ENCODE results near the gene ABCC12.

ABCC12 gene

DNA sequence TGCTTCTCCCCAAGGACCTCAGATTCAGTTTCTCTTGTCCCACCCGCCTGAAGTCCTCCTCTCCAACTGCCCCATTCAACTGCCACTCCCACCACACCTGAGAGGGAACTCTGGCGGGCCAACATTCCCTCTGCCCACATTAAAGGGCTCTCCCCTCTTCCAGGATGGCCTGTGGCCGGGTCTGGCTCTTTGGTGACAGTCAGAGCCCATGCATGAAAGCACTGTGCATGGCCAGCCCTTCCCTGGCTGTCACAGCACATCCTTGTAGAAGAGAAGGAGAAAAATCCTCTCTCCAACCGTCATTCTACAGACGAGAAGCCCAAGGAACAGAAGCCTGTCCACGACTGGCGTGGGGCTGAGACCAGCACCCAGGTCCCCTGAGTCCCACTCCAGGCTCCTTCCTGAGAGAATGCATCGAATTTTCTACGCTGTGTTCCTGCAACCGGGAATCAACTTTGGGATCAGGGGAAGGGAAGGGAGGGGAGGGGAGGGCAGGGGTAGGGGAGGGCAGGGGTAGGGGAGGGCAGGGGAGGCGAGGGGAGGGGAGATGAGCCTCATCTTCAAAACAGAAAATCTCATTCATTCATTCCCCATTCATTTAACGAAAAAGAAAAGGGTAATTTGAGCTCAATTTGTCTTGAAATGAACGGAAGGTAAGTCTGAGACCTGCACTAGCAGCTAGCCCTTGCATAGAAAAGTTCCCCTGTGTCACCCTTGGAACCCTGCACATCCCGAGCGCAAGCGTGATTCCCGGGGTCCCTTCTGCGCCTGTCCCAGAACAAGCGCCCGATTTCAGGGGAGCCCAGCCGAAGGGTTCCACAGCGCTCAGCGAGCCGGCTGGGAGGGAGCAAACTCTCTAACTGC lies at the start of gene ABCC12:
ABCC12 (minus strand) TSS at position 68 of the 864 bp plus-strand sequence. CDS start 9,569 bp downstream, outside the sequence.
- TF ChIP-seq, protein P1, sequence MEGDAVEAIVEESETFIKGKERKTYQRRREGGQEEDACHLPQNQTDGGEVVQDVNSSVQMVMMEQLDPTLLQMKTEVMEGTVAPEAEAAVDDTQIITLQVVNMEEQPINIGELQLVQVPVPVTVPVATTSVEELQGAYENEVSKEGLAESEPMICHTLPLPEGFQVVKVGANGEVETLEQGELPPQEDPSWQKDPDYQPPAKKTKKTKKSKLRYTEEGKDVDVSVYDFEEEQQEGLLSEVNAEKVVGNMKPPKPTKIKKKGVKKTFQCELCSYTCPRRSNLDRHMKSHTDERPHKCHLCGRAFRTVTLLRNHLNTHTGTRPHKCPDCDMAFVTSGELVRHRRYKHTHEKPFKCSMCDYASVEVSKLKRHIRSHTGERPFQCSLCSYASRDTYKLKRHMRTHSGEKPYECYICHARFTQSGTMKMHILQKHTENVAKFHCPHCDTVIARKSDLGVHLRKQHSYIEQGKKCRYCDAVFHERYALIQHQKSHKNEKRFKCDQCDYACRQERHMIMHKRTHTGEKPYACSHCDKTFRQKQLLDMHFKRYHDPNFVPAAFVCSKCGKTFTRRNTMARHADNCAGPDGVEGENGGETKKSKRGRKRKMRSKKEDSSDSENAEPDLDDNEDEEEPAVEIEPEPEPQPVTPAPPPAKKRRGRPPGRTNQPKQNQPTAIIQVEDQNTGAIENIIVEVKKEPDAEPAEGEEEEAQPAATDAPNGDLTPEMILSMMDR (IDR thresholded peaks at IDR 0.05; ENCODE audit: insufficient read depth, low read depth, low read length, missing control alignments) = no peak
- DNase-seq (ENCODE audit: low read depth) = no peak
- H3K4me3 ChIP-seq (ENCODE audit: low read length) = no peak within 1 kb of the TSS

DNA sequence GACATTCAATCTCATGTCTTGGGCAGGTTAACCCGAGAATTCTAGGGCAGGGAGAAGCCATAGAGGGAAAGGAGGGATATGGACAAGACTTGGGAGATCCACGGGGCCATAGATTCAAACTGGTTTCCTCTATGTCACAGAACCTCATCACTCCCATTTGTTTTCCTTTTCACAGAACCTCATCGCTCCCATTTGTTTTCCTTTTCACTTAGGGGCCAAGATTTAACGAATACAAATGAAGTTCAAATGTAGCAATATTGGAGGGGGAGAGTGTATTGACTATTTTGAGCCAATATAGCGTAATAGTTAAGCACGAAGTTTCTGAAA lies 49.0 kb upstream of the ABCC12 start:
- TF ChIP-seq, protein P1 (IDR thresholded peaks at IDR 0.05; ENCODE audit: insufficient read depth, low read depth, low read length, missing control alignments) = no peak
- DNase-seq (ENCODE audit: low read depth) = no peak
- H3K4me3 ChIP-seq (ENCODE audit: low read length) = no peak overlapping the region

DNA sequence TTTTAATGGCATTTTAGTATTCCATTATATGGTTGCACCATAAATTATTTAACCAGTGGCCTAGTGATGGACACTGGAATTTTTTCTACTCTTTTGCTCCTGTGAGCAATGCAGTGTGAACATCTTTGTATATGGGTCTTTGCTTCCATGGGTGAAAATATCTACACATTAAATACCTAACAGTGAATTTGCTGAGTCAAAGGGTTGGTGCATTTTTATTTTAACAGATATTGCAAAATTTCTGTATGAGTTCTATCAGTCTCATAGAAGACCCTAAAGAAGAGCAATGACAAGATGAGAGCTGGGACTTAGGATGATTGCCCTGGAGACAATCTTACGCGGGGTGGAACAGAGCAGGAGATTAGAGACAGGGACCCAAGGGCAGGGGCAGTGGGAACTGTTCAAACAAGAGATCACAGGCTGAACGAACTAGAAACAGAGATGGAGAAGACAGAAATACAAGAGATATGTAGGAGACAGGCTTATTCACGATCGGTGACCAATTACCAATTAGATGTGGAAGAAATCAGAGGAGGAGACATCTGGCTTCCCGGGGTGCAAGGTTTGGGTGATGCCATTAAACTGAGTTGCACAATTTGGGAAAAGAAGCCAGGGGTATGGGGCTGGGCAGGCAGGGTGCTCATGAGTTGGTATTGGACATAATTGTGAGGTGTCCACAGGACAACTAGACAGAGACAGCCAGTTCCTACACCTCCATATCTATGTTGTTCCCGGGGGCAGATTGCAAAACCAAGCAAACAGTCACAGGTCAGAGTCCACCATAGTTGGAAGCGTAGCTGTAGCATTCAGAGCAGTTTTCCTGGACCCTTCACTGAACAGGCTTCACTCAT lies 48.4 kb upstream of the ABCC12 start:
- no peak overlapping the region for H3K4me3 ChIP-seq (ENCODE audit: low read length)
- TF ChIP-seq, protein P1 (IDR thresholded peaks at IDR 0.05; ENCODE audit: insufficient read depth, low read depth, low read length, missing control alignments) = no peak
- no peak for DNase-seq (ENCODE audit: low read depth)

DNA sequence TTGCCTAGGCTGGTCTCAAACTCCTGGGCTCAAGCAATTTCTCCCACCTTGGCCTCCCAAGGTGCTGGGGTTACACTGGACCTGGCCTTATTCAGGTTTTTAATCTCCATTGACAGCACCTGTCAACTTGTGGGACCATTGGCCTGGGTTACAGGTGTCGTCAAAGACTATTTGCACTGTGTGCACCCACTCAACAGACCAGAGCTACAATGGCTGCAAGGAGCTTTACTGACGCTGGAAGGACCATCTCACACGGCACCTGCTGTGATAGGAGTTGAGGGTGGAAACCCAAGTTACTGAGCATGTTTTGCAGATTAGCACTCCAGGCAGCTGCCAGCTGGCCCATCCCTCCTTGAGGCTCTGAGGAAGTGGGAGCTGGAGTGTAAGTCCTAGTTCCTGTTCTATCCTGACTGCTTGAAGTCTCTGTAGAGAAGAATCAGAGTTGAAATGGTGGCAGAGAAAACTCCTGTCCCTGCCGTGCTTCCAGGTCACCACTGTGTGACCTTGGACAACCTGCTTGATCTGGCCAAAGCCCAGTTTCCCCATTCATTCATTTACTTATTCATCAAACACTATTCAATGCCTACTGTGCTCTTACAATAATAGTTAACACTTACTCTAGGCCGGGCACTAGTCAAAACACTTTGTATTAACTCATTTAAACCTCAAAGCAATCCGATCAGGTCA lies 45.9 kb upstream of the ABCC12 start:
- no peak overlapping the region for H3K4me3 ChIP-seq (ENCODE audit: low read length)
- TF ChIP-seq, protein P1 (IDR thresholded peaks at IDR 0.05; ENCODE audit: insufficient read depth, low read depth, low read length, missing control alignments) = no peak
- DNase-seq (ENCODE audit: low read depth) = no peak

DNA sequence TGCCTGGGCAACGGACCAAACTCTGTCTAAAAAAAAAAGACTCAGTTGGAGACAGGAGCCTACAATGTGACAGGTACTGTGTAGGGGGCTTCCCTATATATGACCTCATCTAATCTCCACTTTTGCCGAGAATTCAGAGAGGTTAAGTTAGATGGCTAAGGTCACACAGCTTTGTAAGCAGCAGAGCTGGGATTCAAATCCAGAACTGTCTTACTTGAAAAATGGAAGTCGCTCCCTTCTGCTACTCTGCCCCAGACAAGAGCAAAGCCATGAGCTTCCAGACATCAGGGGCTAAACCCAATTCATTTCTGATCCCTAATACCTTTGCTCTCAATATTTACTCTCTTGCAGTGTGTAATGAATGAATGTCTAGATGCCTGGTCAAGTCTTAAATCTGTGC lies 41.5 kb upstream of the ABCC12 start:
- no peak overlapping the region for H3K4me3 ChIP-seq (ENCODE audit: low read length)
- TF ChIP-seq, protein P1 (IDR thresholded peaks at IDR 0.05; ENCODE audit: insufficient read depth, low read depth, low read length, missing control alignments) = no peak
- no peak for DNase-seq (ENCODE audit: low read depth)

DNA sequence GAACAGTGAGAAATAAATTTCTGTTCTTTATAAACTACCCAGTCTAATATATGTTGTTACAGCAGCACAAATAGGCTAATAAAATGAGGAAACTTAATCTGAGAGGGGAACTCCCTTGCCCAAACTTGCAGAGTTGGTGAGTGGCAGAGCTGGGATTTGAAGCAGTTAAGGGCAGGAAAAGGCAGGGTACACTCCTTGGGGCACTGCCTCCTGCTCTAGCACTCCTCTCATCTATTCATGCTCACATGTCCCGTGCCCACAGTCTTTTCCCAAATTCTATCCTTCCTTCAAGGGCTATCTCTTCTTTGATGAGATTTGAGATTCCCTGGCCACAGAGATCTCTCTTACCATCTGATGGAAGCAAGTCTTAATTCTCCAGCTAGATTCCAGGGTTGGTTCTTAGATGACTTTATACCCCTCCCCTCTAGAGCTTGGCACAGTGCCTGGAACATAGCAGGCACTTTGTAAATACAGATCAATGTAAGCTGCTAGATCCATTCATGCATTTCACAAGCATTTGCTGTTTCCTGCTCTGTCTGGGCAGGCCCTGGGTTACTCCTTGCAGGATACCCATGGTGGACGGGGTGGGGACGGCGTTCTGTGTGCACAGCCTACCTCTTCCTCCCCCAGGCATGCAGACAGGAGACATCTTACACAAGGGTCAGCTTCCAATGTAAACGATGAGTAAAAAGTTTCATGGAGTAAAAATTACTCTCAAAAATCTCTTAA lies 39.2 kb upstream of the ABCC12 start:
- TF ChIP-seq, protein P1 (IDR thresholded peaks at IDR 0.05; ENCODE audit: insufficient read depth, low read depth, low read length, missing control alignments) = no peak
- no peak overlapping the region for H3K4me3 ChIP-seq (ENCODE audit: low read length)
- DNase-seq (ENCODE audit: low read depth) = peak; percentile 99
